H9 (cell line): ENCODE results near the gene PROC. TPM values are rescaled to one million over a fixed set of nuclear protein-coding genes. Genes with fewer than 3 reads are reported as not detected.

Experiments used
- DNase-seq: peaks from one replicate; pipeline ENCODE4 v3.0.0-alpha.2; 2017
- H2AFZ ChIP-seq: one replicate; pipeline ENCODE4 v1.6.1; 2013; ENCODE audit warnings: mild to moderate bottlenecking, low read length, control low read depth, moderate library complexity
- H2AK5ac ChIP-seq: 2 replicates; pipeline ENCODE4 v1.6.1; 2013; ENCODE audit warnings: low read length, control low read depth, mixed read lengths; ENCODE audit not compliant: insufficient read length
- H2BK120ac ChIP-seq: one replicate; pipeline ENCODE4 v1.6.1; 2013; ENCODE audit warnings: low read depth, mild to moderate bottlenecking, low read length, control low read depth, inconsistent platforms; ENCODE audit not compliant: poor library complexity, severe bottlenecking
- H2BK12ac ChIP-seq: 2 replicates; pipeline ENCODE4 v1.6.1; 2013; ENCODE audit warnings: low read length, control low read depth, mixed read lengths, low read depth; ENCODE audit not compliant: insufficient read length
- H2BK15ac ChIP-seq: 2 replicates; pipeline ENCODE4 v1.6.1; 2013; ENCODE audit warnings: low read depth, low read length, control low read depth
- H2BK20ac ChIP-seq: one replicate; pipeline ENCODE4 v1.6.1; 2013; ENCODE audit warnings: low read depth, mild to moderate bottlenecking, low read length, control low read depth, inconsistent platforms; ENCODE audit not compliant: poor library complexity, severe bottlenecking
- H2BK5ac ChIP-seq: 2 replicates; pipeline ENCODE4 v1.6.1; 2013; ENCODE audit warnings: low read length, control low read depth, mixed read lengths; ENCODE audit not compliant: insufficient read length
- H3K14ac ChIP-seq: 2 replicates; pipeline ENCODE4 v1.6.1; 2013; ENCODE audit warnings: low read length, control low read depth; ENCODE audit not compliant: insufficient read depth
- H3K18ac ChIP-seq: 2 replicates; pipeline ENCODE4 v1.6.1; 2013; ENCODE audit warnings: low read depth, mild to moderate bottlenecking, mixed read lengths, low read length, control low read depth; ENCODE audit not compliant: insufficient read length
- H3K23ac ChIP-seq: 2 replicates; pipeline ENCODE4 v1.6.1; 2013; ENCODE audit warnings: low read length, control low read depth, mixed read lengths, low read depth; ENCODE audit not compliant: insufficient read length
- H3K23me2 ChIP-seq: 2 replicates; pipeline ENCODE4 v1.6.1; 2013; ENCODE audit warnings: low read depth, mild to moderate bottlenecking, mixed read lengths, low read length, control low read depth; ENCODE audit not compliant: insufficient read length, poor library complexity, severe bottlenecking
- H3K27ac ChIP-seq: 2 replicates; pipeline ENCODE4 v1.5.1; 2013; ENCODE audit warnings: low read length, control low read depth, mixed read lengths, low read depth; ENCODE audit not compliant: insufficient read length
- H3K27me3 ChIP-seq: 2 replicates; pipeline ENCODE4 v1.6.1; 2013; ENCODE audit warnings: low read length, control low read depth, inconsistent platforms; ENCODE audit not compliant: insufficient read depth
- H3K4ac ChIP-seq: 2 replicates; pipeline ENCODE4 v1.6.1; 2013; ENCODE audit warnings: low read depth, mild to moderate bottlenecking, control low read depth, inconsistent platforms, low read length, moderate library complexity
- H3K4me1 ChIP-seq: 2 replicates; pipeline ENCODE4 v1.6.1; 2013; ENCODE audit warnings: low read length, control low read depth, inconsistent platforms; ENCODE audit not compliant: insufficient read depth
- H3K4me2 ChIP-seq: 2 replicates; pipeline ENCODE4 v1.6.1; 2013; ENCODE audit warnings: low read length, control low read depth, mixed read lengths; ENCODE audit not compliant: insufficient read length, insufficient read depth
- H3K56ac ChIP-seq: 2 replicates; pipeline ENCODE4 v1.6.1; 2013; ENCODE audit warnings: low read depth, mild to moderate bottlenecking, mixed read lengths, low read length, control low read depth; ENCODE audit not compliant: insufficient read length
- H3K79me1 ChIP-seq: 2 replicates; pipeline ENCODE4 v1.6.1; 2013; ENCODE audit warnings: low read depth, mild to moderate bottlenecking, moderate library complexity, low read length, control low read depth, inconsistent platforms; ENCODE audit not compliant: insufficient read depth, poor library complexity, severe bottlenecking
- H3K79me2 ChIP-seq: 2 replicates; pipeline ENCODE4 v1.6.1; 2013; ENCODE audit warnings: low read length, control low read depth, inconsistent platforms; ENCODE audit not compliant: insufficient read depth
- H3K9ac ChIP-seq: 2 replicates; pipeline ENCODE4 v1.6.1; 2013; ENCODE audit warnings: low read length, control low read depth, mixed read lengths; ENCODE audit not compliant: insufficient read length; ENCODE audit errors: extremely low read depth
- H3K9me3 ChIP-seq: one replicate; pipeline ENCODE4 v1.6.1; 2013; ENCODE audit warnings: low read depth, low read length, inconsistent platforms; ENCODE audit not compliant: control insufficient read depth
- H3T11ph ChIP-seq: one replicate; pipeline ENCODE4 v1.6.1; 2013; ENCODE audit warnings: mild to moderate bottlenecking, low read length, control low read depth, inconsistent platforms
- H4K20me1 ChIP-seq: one replicate; pipeline ENCODE4 v1.6.1; 2013; ENCODE audit not compliant: control insufficient read depth, insufficient read length, insufficient read depth
- H4K5ac ChIP-seq: 2 replicates; pipeline ENCODE4 v1.6.1; 2013; ENCODE audit warnings: low read depth, mild to moderate bottlenecking, mixed read lengths, low read length, control low read depth; ENCODE audit not compliant: insufficient read length
- H4K8ac ChIP-seq: replicated peaks from 2 replicates; pipeline ENCODE4 v1.6.1; 2013; ENCODE audit warnings: low read length, control low read depth, mixed read lengths, low read depth; ENCODE audit not compliant: insufficient read length
- H4K91ac ChIP-seq: 2 replicates; pipeline ENCODE4 v1.6.1; 2013; ENCODE audit warnings: low read depth, mild to moderate bottlenecking, moderate library complexity, mixed read lengths, low read length, control low read depth; ENCODE audit not compliant: insufficient read length
- H3K27ac Mint-ChIP-seq, 3 experiments: 2 replicates in 2 of 3; 3 replicates in 1 of 3; pipeline ENCODE4 v1.8.0; 2020 to 2021; ENCODE audit warnings: mixed read lengths in 3 of 3, mild to moderate bottlenecking in 1 of 3, moderate library complexity in 1 of 3
- H3K27me3 Mint-ChIP-seq: 2 replicates; pipeline ENCODE4 v1.8.0; 2021; ENCODE audit warnings: low read depth, mild to moderate bottlenecking, moderate library complexity, mixed read lengths
- H3K36me3 Mint-ChIP-seq, 3 experiments: 2 replicates in 2 of 3; 3 replicates in 1 of 3; pipeline ENCODE4 v1.8.0; 2020 to 2021; ENCODE audit warnings: low read depth in 3 of 3, mixed read lengths in 3 of 3; ENCODE audit not compliant: insufficient read depth in 1 of 3
- H3K4me1 Mint-ChIP-seq, 2 experiments: 2 replicates each; pipeline ENCODE4 v1.8.0; 2020; ENCODE audit warnings: mixed read lengths in 2 of 2
- H3K4me3 Mint-ChIP-seq, 2 experiments: 2 replicates in 1 of 2; 3 replicates in 1 of 2; pipeline ENCODE4 v1.8.0; 2020 to 2021; ENCODE audit warnings: mild to moderate bottlenecking in 2 of 2, mixed read lengths in 2 of 2, moderate library complexity in 1 of 2
- H3K9me3 Mint-ChIP-seq, 2 experiments: 2 replicates in 1 of 2; 3 replicates in 1 of 2; pipeline ENCODE4 v1.8.0; 2020; ENCODE audit warnings: mild to moderate bottlenecking in 2 of 2, mixed read lengths in 2 of 2, moderate library complexity in 1 of 2
- WGBS: extraction: QIAGEN DNeasy Blood & Tissue Kit; methylation state at CpG from one replicate; pipeline ENCODE4 v1.1.7; 2013; ENCODE audit warnings: missing lambda C conversion rate, low lambda C conversion rate, mixed read lengths; ENCODE audit not compliant: insufficient read length; ENCODE audit errors: extremely low coverage; 5-methylcytosine and 5-hydroxymethylcytosine counted together
- total RNA-seq: library from RNA; stranded (reverse); gene quantifications from 2 replicates; pipeline ENCODE4 v1.2.1, GENCODE V29; 2021
- TF ChIP-seq, protein P1 (sequence below): fragments of 200-600 bp; sonication (generic); conservative IDR thresholded peaks from 3 replicates; pipeline ENCODE4 v1.8.0; 2021; ENCODE audit warnings: antibody characterized with exemption, mild to moderate bottlenecking

Gene PROC
- total RNA-seq, 1 experiment from 2014 or later, result 0.61 TPM

DNA sequence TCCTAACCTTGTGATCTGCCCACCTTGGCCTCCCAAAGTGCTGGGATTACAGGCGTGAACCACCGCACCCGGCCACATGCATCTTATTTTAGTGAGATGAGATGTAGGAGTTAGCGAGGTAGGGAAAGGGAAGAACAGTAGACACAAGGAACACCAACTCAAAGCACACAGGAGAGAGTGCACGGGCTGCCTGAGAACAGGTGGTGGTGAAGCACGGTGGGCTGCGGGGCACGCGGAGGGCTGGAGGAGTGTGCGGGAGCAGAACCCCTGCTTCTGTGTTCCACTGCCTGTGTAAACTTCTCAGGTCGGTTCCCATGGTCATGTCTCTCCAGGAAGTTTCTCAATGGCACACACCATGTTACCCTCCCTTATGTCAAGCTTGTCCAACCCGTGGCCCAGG is 38.7 kb downstream of the PROC start:
- Histone ChIP-seq H3K79me1 (no peaks in the 10 kb centered on the region), H3K23ac (no peak overlapping the region), H3K56ac (no peak overlapping the region), H3K9me3 (no peaks in the 10 kb centered on the region), H3K27ac (no peak overlapping the region), H3K18ac (no peak overlapping the region), H3K79me2 (no peaks in the 10 kb centered on the region), H2AK5ac (no peak overlapping the region), H2BK120ac (no peak overlapping the region), H4K8ac (no peak overlapping the region), H3K27me3 (no peaks in the 10 kb centered on the region), H3K14ac (no peak overlapping the region), H2BK20ac (no peak overlapping the region), H4K5ac (no peak overlapping the region), H3K4me2 (no peak overlapping the region), H4K91ac (no peak overlapping the region), H3K4ac (no peak overlapping the region), H2BK15ac (no peak overlapping the region), H3K4me1 (peaks cover 7% of the 10 kb centered on the region; the same call in 1 of the 2 replicates), H3T11ph (no peak overlapping the region), H2BK5ac (no peak overlapping the region), H2AFZ (no peak overlapping the region), H4K20me1 (no peaks in the 10 kb centered on the region), H2BK12ac (no peak overlapping the region), H3K23me2 (peaks cover 2% of the 10 kb centered on the region), H3K9ac (no peak overlapping the region)
- H3K27ac Mint-ChIP-seq, result no peak overlapping the region
- H3K36me3 Mint-ChIP-seq, result no peaks in the 10 kb centered on the region; a peak in 1 of 7 replicates
- peaks cover 37 to 38% of the 10 kb centered on the region in 2 experiments for H3K4me1 Mint-ChIP-seq
- no CpG with 5 or more reads among the region's 12 CpGs for WGBS
- no peak overlapping the region for H3K4me3 Mint-ChIP-seq
- H3K27me3 Mint-ChIP-seq, result no peaks in the 10 kb centered on the region
- DNase-seq, result no peak
- no peaks in the 10 kb centered on the region for H3K9me3 Mint-ChIP-seq
- TF ChIP-seq, protein P1, sequence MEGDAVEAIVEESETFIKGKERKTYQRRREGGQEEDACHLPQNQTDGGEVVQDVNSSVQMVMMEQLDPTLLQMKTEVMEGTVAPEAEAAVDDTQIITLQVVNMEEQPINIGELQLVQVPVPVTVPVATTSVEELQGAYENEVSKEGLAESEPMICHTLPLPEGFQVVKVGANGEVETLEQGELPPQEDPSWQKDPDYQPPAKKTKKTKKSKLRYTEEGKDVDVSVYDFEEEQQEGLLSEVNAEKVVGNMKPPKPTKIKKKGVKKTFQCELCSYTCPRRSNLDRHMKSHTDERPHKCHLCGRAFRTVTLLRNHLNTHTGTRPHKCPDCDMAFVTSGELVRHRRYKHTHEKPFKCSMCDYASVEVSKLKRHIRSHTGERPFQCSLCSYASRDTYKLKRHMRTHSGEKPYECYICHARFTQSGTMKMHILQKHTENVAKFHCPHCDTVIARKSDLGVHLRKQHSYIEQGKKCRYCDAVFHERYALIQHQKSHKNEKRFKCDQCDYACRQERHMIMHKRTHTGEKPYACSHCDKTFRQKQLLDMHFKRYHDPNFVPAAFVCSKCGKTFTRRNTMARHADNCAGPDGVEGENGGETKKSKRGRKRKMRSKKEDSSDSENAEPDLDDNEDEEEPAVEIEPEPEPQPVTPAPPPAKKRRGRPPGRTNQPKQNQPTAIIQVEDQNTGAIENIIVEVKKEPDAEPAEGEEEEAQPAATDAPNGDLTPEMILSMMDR, result no peak
